SK-N-SH (cell line): ENCODE results near the gene ATE1.
"Not testable (repeated sequence)": the region's sequence is repeated elsewhere in the genome, so short reads cannot be mapped to it uniquely, and the experiment has no call there.

Source experiments
- POLR2AphosphoS5 ChIP-seq: IDR thresholded peaks from 2 replicates; pipeline ENCODE4 v1.6.1; 2012; ENCODE audit warnings: low read depth, low read length
- YY1 ChIP-seq: IDR thresholded peaks from 2 replicates; pipeline ENCODE4 v1.4.0; 2012; ENCODE audit warnings: low read depth, mild to moderate bottlenecking

GRCh38 chr10:121930268-121931085 is 2.6 kb upstream of the ATE1 start:
- TF ChIP-seq YY1, POLR2AphosphoS5: not testable (repeated sequence)
